Skeletal muscle cell (primary cell): ENCODE results near the gene SIGLEC9.

Experiments used
- DNase-seq: peaks from one replicate; pipeline ENCODE4 v3.0.0-alpha.2; 2010; ENCODE audit warnings: low read depth
- H3K4me3 ChIP-seq: 2 replicates; pipeline ENCODE4 v1.5.1; 2011; ENCODE audit warnings: low read depth, mild to moderate bottlenecking, control low read depth, low read length, moderate library complexity

Gene SIGLEC9

DNA sequence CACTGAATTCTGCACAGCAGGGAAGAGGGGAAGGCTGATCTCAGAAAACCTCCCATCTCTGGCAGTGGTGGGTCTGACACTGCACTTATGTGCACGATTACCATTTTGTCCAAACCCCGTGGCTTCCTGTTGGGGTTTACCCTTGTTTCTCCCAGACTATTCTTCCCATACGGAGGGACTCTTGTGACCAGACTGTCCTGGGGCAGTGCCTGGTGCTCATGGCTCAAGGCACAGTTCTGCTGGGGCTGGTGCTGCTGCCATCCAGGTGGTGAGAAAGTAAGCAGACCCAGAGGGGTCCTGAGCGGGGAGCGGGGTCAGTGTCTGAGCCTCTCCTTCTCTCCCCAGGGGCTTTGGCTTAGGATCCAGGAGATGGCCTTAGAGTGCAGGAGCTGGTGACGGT, 5.1 kb upstream of the SIGLEC9 start:
- DNase-seq = no peak
- H3K4me3 ChIP-seq = no peak overlapping the region

DNA sequence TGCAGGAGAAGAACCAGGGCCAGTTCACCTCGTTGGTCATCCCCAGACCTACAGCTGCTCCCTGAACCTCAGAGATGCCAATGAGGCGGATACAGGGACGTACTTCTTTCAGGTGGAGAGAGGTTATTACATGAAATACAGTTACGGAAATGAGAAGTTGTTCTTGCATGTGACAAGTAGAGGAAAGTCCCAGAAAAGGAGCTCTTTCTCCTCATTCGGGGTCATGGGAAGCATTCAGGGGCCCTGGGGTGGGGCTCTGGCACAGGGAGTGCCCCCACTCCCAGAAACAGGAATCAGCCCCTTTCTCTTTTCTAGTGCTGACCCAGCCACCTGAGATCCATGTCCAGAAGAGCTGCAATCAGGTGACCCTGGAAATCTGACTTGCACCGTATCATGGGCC, 4.5 kb upstream of the SIGLEC9 start:
- H3K4me3 ChIP-seq = no peak overlapping the region

DNA sequence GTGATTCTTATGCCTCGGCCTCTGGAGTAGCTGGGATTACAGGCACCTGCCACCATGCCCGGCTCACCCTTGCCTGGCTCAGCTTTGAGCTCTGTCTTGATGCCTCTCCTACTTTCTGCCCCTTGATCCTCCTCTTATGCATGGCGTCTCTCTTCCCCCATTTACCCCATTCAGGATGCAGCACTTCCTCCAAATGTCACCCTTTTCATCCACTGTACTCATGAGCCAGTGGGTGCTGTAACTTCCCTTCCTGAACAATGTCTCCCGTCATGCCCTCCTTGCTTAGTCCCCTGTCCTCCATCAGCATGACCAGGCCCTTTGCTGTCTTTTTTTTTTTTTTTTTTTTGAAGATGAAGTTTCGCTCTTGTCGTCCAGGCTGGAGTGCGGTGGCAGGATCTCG, 3.4 kb upstream of the SIGLEC9 start:
- H3K4me3 ChIP-seq = no peak overlapping the region
- no peak for DNase-seq

More for the DNA sequence above, 4.5 kb upstream of the SIGLEC9 start:
- DNase-seq = no peak

DNA sequence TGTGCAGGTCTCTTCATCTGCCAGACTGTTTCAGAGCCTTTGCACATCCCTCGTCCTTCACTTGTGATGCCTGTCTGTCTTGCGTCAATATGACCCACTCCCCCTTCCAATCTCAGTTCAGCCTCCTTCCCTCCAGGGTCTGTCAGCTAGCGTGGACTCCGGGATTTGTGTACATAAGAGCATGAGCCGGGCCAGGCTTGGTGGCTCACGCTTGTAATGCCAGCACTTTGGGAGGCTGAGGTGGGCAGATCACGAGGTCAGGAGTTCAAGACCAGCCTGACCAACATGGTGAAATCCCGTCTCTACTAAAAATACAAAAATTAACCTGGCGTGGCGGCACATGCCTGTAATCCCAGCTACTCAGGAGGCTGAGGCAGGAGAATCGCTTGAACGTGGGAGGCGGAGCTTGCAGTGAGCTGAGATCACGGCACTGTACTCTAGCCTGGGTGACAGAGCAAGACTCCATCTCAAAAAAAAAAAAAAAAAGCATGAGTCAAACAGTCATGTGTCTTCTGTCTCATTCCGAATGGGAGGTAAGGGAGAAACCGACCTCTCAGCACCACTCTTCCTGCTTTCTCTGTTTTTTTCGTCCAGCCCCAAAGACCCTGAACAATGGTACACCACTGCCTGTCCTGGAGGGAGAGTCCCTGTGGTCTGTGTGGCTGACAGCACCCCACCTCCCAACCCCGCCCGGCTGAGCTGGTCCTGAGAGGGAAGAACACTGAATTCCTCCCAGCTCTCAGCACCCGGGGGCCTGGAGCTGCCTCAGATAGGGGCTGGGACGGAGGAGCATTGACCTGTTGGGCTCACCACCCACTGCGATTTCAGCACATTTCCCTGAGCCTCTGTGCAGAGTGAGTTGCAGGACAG, 2.4 kb upstream of the SIGLEC9 start:
- no peak for DNase-seq
- no peak overlapping the region for H3K4me3 ChIP-seq

DNA sequence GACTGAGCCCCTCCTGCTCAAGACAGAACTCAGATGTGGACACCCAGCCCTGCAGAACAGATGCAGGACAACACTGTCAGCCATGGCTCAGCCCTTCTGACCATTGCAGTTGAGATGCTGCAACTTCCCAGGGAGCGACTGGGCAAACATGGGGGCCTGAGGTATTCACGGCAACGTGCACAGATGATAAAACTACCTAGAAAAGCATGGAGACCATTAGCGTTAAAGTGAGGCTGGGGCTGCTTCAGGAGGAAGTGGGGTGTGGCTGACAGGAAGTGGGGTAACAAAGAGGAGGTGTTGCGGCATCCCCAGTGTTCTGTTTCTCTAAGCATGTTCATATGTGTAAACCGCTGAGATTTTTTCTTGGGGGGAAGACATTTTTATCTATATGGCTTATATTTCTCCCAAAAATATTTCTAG, 1.3 kb upstream of the SIGLEC9 start:
- H3K4me3 ChIP-seq = no peak overlapping the region
- DNase-seq = no peak

GRCh38 chr19:51123802-51124201, 904 bp upstream of the SIGLEC9 start:
- no peak overlapping the region for H3K4me3 ChIP-seq

GRCh38 chr19:51124216-51124615, 490 bp upstream of the SIGLEC9 start:
- DNase-seq = no peak
- no peak overlapping the region for H3K4me3 ChIP-seq

More at GRCh38 chr19:51123802-51124201, 904 bp upstream of the SIGLEC9 start:
- DNase-seq = no peak

GRCh38 chr19:51125421-51126075, 842 bp downstream of the SIGLEC9 start:
- H3K4me3 ChIP-seq = no peak overlapping the region

DNA sequence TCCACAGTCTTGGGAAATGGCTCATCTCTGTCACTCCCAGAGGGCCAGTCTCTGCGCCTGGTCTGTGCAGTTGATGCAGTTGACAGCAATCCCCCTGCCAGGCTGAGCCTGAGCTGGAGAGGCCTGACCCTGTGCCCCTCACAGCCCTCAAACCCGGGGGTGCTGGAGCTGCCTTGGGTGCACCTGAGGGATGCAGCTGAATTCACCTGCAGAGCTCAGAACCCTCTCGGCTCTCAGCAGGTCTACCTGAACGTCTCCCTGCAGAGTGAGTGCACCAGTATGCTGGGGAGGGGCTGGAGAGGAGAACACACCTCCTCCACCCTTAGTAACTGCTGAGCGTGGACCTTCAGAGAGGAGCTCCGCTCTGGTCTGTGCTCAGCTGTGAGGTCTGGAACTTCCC, 2.3 kb downstream of the SIGLEC9 start:
- DNase-seq = no peak
- no peak overlapping the region for H3K4me3 ChIP-seq

More at GRCh38 chr19:51125421-51126075, 842 bp downstream of the SIGLEC9 start:
- DNase-seq = no peak

DNA sequence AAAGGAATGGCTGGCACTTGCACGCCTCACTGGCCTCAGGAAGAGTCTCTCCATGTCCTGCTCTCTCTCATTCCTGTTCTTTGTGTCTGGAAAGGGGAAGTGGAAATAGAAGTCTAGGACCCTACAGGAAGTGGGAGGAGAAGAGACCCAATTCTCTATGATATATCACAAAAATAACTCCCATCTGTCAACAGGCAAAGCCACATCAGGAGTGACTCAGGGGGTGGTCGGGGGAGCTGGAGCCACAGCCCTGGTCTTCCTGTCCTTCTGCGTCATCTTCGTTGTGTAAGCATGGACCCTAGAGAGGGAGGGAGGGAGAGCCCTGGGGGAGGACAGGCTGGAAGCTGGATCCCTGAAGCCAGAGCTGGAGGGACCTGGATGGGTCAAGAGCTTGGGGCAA, 3.0 kb downstream of the SIGLEC9 start:
- peak; percentile 5 for DNase-seq

GRCh38 chr19:51128227-51128626, 3.5 kb downstream of the SIGLEC9 start:
- no peak for DNase-seq
- no peak overlapping the region for H3K4me3 ChIP-seq

More for the DNA sequence above, 3.0 kb downstream of the SIGLEC9 start:
- H3K4me3 ChIP-seq = no peak overlapping the region

DNA sequence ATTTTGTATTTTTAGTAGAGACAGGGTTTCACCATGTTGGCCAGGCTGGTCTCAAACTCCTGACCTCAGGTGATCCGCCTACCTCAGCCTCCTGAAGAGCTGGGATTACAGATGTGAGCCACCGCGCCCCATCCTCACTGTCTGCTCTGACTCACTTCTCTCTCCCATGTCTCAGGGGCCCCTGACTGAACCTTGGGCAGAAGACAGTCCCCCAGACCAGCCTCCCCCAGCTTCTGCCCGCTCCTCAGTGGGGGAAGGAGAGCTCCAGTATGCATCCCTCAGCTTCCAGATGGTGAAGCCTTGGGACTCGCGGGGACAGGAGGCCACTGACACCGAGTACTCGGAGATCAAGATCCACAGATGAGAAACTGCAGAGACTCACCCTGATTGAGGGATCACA, 5.0 kb downstream of the SIGLEC9 start:
- no peak for DNase-seq

DNA sequence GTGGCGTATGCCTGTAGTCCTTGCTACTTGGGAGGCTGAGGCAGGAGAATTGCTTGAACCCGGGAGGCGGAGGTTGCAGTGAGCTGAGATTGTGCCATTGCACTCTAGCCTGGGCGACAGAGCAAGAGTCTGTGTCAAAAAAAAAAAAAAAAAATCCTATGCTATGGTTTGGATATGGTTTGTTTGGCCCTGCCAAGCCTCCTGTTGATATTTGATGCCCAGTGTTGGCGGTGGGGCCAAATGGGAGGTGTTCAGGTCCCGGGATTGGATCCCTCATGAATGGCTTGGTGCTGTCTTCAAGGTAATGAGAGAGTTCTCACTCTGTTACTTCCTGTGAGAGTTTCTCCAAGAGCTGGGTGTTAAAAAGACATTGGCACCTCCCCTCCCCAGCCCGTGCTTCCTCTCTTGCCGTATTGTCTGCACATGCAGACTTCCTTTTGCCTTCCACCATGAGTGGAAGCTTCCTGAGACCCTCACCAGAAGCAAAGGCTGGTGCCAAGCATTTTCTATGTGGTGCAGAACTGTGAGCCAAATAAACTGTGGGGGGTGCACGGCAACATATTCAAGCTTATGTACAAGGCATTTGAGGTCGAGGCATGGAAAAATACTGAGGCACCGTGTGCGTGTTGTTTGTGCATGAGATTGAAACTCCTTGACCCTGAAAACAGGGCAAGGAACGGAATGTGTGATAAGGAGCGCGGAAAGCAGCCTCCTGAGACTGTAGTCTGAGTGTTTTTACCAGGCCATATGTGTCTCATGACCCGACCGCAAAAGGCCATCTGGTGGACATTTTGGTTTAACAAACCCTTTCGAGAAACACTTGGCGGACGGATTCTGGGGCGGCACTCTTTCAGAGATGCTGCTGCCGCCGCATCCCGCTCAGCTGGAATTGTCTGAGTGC, 7.3 kb downstream of the SIGLEC9 start:
- DNase-seq = no peak
- H3K4me3 ChIP-seq = no peak overlapping the region

More for the DNA sequence above, 5.0 kb downstream of the SIGLEC9 start:
- no peak overlapping the region for H3K4me3 ChIP-seq

GRCh38 chr19:51135004-51135403, 10.3 kb downstream of the SIGLEC9 start:
- H3K4me3 ChIP-seq = no peak overlapping the region
- DNase-seq = no peak

DNA sequence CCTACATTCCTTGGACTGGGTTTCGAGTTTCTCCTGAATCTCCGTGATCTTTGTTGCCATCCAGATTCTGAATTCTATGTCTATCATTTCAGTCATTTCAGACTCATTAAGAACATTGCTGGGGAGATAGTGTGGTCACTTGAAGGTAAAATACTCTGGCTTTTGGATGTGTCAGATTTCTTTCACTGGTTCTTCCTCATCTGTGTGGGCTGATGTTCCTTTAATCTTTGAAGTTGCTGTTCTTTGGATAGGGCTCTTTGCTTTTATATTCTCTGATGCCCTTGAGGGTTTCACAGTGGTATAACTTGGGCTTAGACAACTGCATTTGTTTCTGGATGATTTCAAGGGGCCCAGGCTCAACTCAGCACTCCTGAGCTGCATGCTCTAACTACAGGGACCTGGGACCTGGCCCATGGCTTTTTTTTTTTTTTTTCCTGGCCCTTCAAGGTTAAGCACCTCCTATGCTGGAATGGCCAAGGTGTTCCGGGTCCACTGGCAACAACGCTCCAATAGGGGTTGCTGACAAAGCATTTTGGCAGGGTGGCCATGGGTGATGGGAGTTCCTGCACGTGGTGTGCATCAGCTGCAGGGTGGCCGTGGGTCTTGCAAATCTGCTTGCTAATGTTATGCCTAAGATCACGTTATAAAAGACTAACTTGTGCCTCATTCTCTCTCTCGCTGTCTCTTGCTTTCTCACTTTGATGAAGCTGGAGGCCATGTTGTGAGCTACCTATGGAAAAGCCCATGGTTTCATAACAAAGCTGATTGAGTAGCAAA, 11.5 kb downstream of the SIGLEC9 start:
- no peak overlapping the region for H3K4me3 ChIP-seq
- no peak for DNase-seq

DNA sequence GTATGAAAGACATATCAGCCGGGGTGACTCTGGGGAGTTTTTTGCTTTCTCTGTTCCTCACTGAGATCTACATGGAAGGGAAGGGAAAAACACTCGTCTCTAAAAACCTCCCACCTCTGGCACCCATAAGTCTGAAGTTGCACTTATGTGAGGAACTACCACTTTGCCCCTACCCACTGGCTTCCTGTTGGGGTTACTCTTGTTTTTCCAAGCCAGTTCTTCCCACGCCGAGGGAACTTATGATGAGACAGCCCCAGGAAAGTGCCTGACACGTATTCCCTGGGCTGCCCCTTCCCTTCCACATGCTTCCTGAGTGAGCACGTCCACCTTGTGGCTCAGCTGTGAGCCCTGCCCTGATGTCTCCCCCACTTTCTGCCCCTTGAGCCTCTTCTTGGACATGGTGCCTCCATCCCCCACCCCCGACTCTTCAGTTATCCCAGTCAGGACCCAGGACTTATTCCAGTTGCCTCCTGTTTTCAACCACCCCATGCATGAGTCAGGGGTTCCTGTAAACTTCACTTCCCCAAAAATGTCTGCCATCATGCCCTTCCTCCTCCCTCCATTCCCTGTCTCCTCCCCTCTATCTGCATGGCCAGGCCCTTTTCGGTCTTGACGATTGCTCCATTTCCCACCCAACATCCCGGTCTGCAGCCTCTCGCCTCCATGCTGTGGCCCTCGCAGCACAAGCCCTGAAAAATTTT, 12.3 kb downstream of the SIGLEC9 start:
- H3K4me3 ChIP-seq = no peak overlapping the region
- no peak for DNase-seq

DNA sequence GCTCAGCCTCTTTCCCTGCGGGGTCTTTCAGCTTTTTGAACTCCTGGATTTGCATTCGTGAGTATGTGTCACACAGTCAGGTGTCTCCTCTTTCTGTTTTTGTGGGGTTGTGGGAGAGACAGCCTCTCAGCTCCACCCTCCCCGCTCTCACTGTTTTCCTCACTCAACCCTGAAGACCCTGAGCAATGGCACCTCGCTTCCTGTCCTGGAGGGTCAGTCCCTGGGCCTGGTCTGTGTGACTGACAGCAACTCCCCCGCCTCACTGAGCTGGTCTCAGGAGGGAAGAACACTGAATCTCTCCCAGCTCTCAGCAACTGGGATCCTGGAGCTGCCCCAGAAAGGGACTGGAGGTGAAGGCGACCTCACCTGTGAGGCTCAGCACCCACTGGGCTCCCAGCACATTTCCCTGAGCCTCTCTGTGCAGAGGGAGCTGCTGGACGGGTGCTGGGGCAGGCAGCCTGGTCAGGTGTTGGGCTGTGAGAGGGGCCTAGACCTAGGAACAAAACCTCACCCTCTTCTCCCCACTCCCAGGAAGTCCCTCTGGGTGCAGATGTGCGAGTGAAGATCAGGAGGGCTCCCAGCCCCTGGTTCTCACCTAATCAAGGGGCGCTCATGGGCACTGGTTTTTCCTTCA, 13.2 kb downstream of the SIGLEC9 start:
- no peak overlapping the region for H3K4me3 ChIP-seq

DNA sequence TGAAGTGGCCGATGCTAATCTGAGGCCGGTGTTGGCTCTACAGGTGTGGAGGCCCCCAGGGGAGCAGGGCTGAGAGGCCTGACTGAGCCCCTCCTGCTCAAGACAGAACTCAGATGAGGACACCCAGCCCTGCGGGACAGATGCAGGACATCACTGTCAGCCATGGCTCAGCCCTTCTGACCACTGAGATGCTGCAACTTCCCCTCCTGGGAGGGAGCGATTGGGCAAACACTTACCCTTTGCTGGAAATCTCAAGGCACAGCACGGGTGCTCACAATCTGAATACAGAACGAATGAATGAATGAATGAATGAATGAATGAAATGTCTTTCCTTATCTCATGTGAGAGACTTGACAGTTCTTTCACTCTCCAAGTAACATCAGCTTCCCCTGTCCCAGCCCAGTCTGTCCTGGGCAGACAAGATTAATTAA, 13.9 kb downstream of the SIGLEC9 start:
- no peak for DNase-seq
- H3K4me3 ChIP-seq = no peak overlapping the region

More for the DNA sequence above, 13.2 kb downstream of the SIGLEC9 start:
- no peak for DNase-seq
